Adipocyte (in vitro differentiated cells): ENCODE results near the gene RASGRP3.

Experiments
- DNase-seq: peaks from one replicate; pipeline ENCODE4 v3.0.0-alpha.2; 2015; ENCODE audit warnings: low read depth
- H3K27me3 ChIP-seq: replicated peaks from 2 replicates; pipeline ENCODE4 v1.7.0; 2013; ENCODE audit warnings: mild to moderate bottlenecking, low read length, moderate library complexity; ENCODE audit not compliant: control insufficient read depth, insufficient read depth
- H3K36me3 ChIP-seq: 2 replicates; pipeline ENCODE4 v1.7.0; 2013; ENCODE audit warnings: low read length, mild to moderate bottlenecking, moderate library complexity; ENCODE audit not compliant: control insufficient read depth, insufficient read depth, severe bottlenecking
- H3K4me1 ChIP-seq: 2 replicates; pipeline ENCODE4 v1.7.0; 2013; ENCODE audit warnings: mild to moderate bottlenecking, low read length, moderate library complexity; ENCODE audit not compliant: control insufficient read depth, insufficient read depth
- H3K4me3 ChIP-seq: 2 replicates; pipeline ENCODE4 v1.7.0; 2013; ENCODE audit warnings: mild to moderate bottlenecking, low read length, moderate library complexity
- H3K9ac ChIP-seq: 2 replicates; pipeline ENCODE4 v1.7.0; 2013; ENCODE audit warnings: mild to moderate bottlenecking, low read length, moderate library complexity
- H3K9me3 ChIP-seq: 2 replicates; pipeline ENCODE4 v1.7.0; 2013; ENCODE audit warnings: mild to moderate bottlenecking, low read length, moderate library complexity; ENCODE audit not compliant: control insufficient read depth

Gene RASGRP3

GRCh38 chr2:33485051-33485450, 8.6 kb downstream of the RASGRP3 start:
- no peak overlapping the region for H3K9ac ChIP-seq
- H3K27me3 ChIP-seq = no peaks in the 10 kb centered on the region
- H3K4me1 ChIP-seq = no peaks in the 10 kb centered on the region
- H3K36me3 ChIP-seq = no peaks in the 10 kb centered on the region
- DNase-seq = no peak
- no peak overlapping the region for H3K4me3 ChIP-seq
- H3K9me3 ChIP-seq = peaks cover 9% of the 10 kb centered on the region

GRCh38 chr2:33486544-33486943, 10.1 kb downstream of the RASGRP3 start:
- peaks cover 9% of the 10 kb centered on the region for H3K9me3 ChIP-seq
- H3K27me3 ChIP-seq = no peaks in the 10 kb centered on the region
- H3K9ac ChIP-seq = no peak overlapping the region
- DNase-seq = no peak
- no peak overlapping the region for H3K4me3 ChIP-seq
- no peaks in the 10 kb centered on the region for H3K4me1 ChIP-seq
- H3K36me3 ChIP-seq = no peaks in the 10 kb centered on the region

GRCh38 chr2:33488178-33488690, 11.8 kb downstream of the RASGRP3 start:
- no peaks in the 10 kb centered on the region for H3K27me3 ChIP-seq
- peak; percentile 53 for DNase-seq
- H3K36me3 ChIP-seq = no peaks in the 10 kb centered on the region
- no peaks in the 10 kb centered on the region for H3K4me1 ChIP-seq
- H3K4me3 ChIP-seq = no peak overlapping the region
- no peak overlapping the region for H3K9ac ChIP-seq
- H3K9me3 ChIP-seq = peaks cover 9% of the 10 kb centered on the region

- no peaks in the 10 kb centered on the region for H3K4me1 ChIP-seq
- no peaks in the 10 kb centered on the region for H3K36me3 ChIP-seq
- H3K27me3 ChIP-seq = no peaks in the 10 kb centered on the region
- DNase-seq = no peak
- peaks cover 9% of the 10 kb centered on the region for H3K9me3 ChIP-seq
- H3K9ac ChIP-seq = no peak overlapping the region
- H3K4me3 ChIP-seq = no peak overlapping the region
Observed at GRCh38 chr2:33488715-33489540, 12.5 kb downstream of the RASGRP3 start.

- DNase-seq = no peak
- Histone ChIP-seq H3K9ac (no peak overlapping the region), H3K4me1 (no peaks in the 10 kb centered on the region), H3K27me3 (no peaks in the 10 kb centered on the region), H3K36me3 (no peaks in the 10 kb centered on the region), H3K9me3 (peaks cover 9% of the 10 kb centered on the region), H3K4me3 (no peak overlapping the region)
Observed at GRCh38 chr2:33489835-33490431, 13.5 kb downstream of the RASGRP3 start.

GRCh38 chr2:33491441-33492084, 15.1 kb downstream of the RASGRP3 start:
- Histone ChIP-seq H3K4me1 (no peaks in the 10 kb centered on the region), H3K36me3 (no peaks in the 10 kb centered on the region), H3K9ac (no peak overlapping the region), H3K4me3 (no peak overlapping the region), H3K27me3 (no peaks in the 10 kb centered on the region), H3K9me3 (peaks cover 3% of the 10 kb centered on the region)
- DNase-seq = no peak

GRCh38 chr2:33492399-33493134, 16.1 kb downstream of the RASGRP3 start:
- H3K36me3 ChIP-seq = no peaks in the 10 kb centered on the region
- H3K9me3 ChIP-seq = no peaks in the 10 kb centered on the region
- DNase-seq = no peak
- H3K4me1 ChIP-seq = no peaks in the 10 kb centered on the region
- no peak overlapping the region for H3K4me3 ChIP-seq
- H3K9ac ChIP-seq = no peak overlapping the region
- H3K27me3 ChIP-seq = no peaks in the 10 kb centered on the region

- no peaks in the 10 kb centered on the region for H3K27me3 ChIP-seq
- H3K4me3 ChIP-seq = no peak overlapping the region
- no peaks in the 10 kb centered on the region for H3K9me3 ChIP-seq
- H3K36me3 ChIP-seq = no peaks in the 10 kb centered on the region
- H3K4me1 ChIP-seq = no peaks in the 10 kb centered on the region
- no peak overlapping the region for H3K9ac ChIP-seq
- no peak for DNase-seq
Observed at GRCh38 chr2:33494155-33494779, 17.8 kb downstream of the RASGRP3 start.

- Histone ChIP-seq H3K9ac (no peak overlapping the region), H3K36me3 (no peaks in the 10 kb centered on the region), H3K27me3 (peaks cover 4% of the 10 kb centered on the region), H3K4me3 (no peak overlapping the region), H3K9me3 (no peaks in the 10 kb centered on the region), H3K4me1 (no peaks in the 10 kb centered on the region)
- DNase-seq = no peak
Observed at GRCh38 chr2:33494877-33495641, 18.6 kb downstream of the RASGRP3 start.

GRCh38 chr2:33495683-33496082, 19.2 kb downstream of the RASGRP3 start:
- H3K9me3 ChIP-seq = no peaks in the 10 kb centered on the region
- DNase-seq = no peak
- H3K4me3 ChIP-seq = no peak overlapping the region
- no peaks in the 10 kb centered on the region for H3K4me1 ChIP-seq
- H3K27me3 ChIP-seq = peaks cover 4% of the 10 kb centered on the region
- no peaks in the 10 kb centered on the region for H3K36me3 ChIP-seq
- H3K9ac ChIP-seq = no peak overlapping the region
